Measurements from ENCODE around the gene FAM43A.

GRCh38 chr3:194661946-194662345 lies 23.7 kb upstream of the FAM43A start:
- TF ChIP-seq ATF2 (IDR thresholded peaks at IDR 0.05; ENCODE audit: low read length) (no peak), YY1 (IDR thresholded peaks at IDR 0.05; ENCODE audit: low read depth, low read length) (no peak), ZBTB11 (CRISPR knock-in tag; IDR thresholded peaks at IDR 0.05) (no peak), POLR2AphosphoS2 (IDR thresholded peaks at IDR 0.05; ENCODE audit: low read depth, low read length) (no peak), NR2C1 (IDR thresholded peaks at IDR 0.05) (no peak), JUND (IDR thresholded peaks at IDR 0.05; ENCODE audit: low read depth, low read length) (no peak), CTCF (IDR thresholded peaks at IDR 0.05 in 2 of 3, conservative IDR thresholded peaks at IDR 0.05 in 1 of 3; ENCODE audit: control insufficient read depth in 2 of 3, extremely low read depth in 1 of 3, insufficient read depth in 1 of 3, low read depth in 3 of 3, low read length in 3 of 3) (no peak), SMC3 (IDR thresholded peaks at IDR 0.05; ENCODE audit: borderline replicate concordance, low read length) (no peak), STAT1 (conservative IDR thresholded peaks at IDR 0.05) (no peak), ZNF207 (IDR thresholded peaks at IDR 0.05; ENCODE audit: borderline replicate concordance) (no peak), ZNF24 (IDR thresholded peaks at IDR 0.05) (no peak), JUNB (IDR thresholded peaks at IDR 0.05) (no peak)

Data from GM12878 (cell line).